Fibroblast of lung (primary cell): Measurements from ENCODE around the gene ZSWIM5.

Experiments used
- EZH2 ChIP-seq: IDR thresholded peaks from 2 replicates; pipeline ENCODE4 v1.5.1; 2012; ENCODE audit warnings: low read length, control low read depth, mild to moderate bottlenecking; ENCODE audit errors: missing control alignments
- TF ChIP-seq, protein P1 (sequence below), 2 donors: IDR thresholded peaks in 1 of 2; conservative IDR thresholded peaks in 1 of 2; 1 replicate in 1 of 2; 2 replicates in 1 of 2; pipeline ENCODE4 v1.5.1; 2011 to 2012; ENCODE audit warnings: low read length in 2 of 2, control low read depth in 1 of 2, inconsistent platforms in 1 of 2, low read depth in 1 of 2, mild to moderate bottlenecking in 1 of 2

- TF ChIP-seq EZH2: no peak
- TF ChIP-seq, protein P1, sequence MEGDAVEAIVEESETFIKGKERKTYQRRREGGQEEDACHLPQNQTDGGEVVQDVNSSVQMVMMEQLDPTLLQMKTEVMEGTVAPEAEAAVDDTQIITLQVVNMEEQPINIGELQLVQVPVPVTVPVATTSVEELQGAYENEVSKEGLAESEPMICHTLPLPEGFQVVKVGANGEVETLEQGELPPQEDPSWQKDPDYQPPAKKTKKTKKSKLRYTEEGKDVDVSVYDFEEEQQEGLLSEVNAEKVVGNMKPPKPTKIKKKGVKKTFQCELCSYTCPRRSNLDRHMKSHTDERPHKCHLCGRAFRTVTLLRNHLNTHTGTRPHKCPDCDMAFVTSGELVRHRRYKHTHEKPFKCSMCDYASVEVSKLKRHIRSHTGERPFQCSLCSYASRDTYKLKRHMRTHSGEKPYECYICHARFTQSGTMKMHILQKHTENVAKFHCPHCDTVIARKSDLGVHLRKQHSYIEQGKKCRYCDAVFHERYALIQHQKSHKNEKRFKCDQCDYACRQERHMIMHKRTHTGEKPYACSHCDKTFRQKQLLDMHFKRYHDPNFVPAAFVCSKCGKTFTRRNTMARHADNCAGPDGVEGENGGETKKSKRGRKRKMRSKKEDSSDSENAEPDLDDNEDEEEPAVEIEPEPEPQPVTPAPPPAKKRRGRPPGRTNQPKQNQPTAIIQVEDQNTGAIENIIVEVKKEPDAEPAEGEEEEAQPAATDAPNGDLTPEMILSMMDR (conservative IDR thresholded peaks at IDR 0.05 in 1 of 2, IDR thresholded peaks at IDR 0.05 in 1 of 2; ENCODE audit: low read depth in 1 of 2, low read length in 2 of 2): no peak
Measured at GRCh38 chr1:45002650-45003645, 203.5 kb downstream of the ZSWIM5 start.
